Epidermal melanocyte (primary cell): ENCODE data around the gene TMEM51.

Experiments used
- DNase-seq: peaks from one replicate; pipeline ENCODE4 v3.0.0; 2011; ENCODE audit warnings: low spot score; ENCODE audit not compliant: insufficient read length

The TMEM51 gene

GRCh38 chr1:15244813-15245212 is 91.3 kb downstream of the TMEM51 start:
- no peak for DNase-seq

DNA sequence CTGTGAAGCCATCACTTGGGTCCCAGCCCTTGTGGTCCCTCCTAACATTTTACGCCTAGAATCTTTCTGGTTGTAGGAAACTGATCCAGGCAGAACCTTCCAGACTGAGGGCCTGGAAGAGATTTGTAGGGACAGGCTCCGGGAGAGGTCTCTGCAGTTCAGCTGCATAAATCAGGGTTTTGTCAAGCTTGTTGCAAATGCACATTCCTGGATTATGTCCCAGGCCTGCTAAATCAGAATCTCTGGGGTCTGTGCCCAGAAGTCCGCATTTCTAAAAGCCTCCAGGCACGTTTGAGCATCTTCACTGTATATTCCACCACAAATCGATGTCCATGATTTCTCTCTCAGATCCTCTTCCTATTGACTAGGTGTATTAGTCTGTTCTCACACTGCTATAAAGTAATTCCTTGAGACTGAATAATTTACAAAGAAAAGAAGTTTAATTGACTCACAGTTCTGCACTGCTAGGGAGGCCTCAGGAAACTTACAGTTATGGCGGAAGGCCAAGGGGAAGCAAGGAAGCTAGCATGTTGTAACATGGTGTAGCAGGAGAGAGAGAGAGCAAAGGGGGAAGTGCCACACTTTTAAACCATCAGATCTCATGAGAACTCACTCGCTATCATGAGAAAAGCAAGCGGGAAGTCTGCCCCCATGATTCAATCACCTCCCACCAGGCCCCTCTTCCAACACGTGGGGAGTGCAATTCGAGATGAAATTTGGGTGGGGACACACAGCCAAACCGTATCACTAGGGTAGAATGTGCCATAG is 92.2 kb downstream of the TMEM51 start:
- DNase-seq: no peak

- DNase-seq: no peak
Measured at GRCh38 chr1:15246960-15247614, 93.5 kb downstream of the TMEM51 start, which contains the start of gene FHAD1. FHAD1 (plus strand) TSS chr1:15247223; CDS start chr1:15251785, 4,562 bp downstream.

DNA sequence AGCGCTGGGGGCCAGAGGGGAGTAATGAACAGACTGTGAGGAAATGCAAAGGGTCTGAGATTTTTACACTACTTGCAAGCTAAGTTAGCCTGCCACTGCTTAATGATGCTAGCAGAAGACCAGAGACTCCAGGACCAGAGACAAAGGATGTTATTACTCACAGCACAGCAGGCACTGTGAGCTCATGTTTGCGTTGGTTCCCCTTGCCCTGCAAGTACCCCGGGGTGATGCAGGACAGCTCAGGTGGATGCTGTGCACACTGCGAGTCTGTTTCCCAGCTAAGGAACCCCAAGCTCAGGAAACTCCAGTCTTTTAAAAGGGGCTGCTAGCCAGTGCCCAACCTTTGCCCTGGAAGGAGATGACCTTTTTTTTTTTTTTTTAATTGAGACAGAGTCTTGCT is 94.7 kb downstream of the TMEM51 start:
- no peak for DNase-seq

DNA sequence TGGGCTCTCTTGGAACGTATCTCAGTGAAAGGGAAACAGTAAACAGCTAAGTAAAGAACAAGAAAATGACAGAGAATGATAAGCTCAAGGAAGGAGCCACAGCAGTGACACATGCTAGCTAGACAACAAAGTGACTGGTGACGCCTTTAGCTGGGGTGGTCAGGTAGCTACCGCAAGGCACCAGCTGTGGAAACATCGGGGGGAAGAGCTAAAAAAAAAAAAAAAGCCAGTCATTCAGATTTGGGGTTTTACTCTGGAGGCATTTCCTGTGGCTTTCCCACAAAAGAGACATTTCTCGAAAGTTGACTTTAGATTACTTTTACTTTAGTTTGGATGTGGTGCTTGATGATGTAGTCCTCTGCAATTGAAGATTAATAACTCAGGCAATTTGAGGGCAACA is 95.5 kb downstream of the TMEM51 start:
- DNase-seq: no peak

DNA sequence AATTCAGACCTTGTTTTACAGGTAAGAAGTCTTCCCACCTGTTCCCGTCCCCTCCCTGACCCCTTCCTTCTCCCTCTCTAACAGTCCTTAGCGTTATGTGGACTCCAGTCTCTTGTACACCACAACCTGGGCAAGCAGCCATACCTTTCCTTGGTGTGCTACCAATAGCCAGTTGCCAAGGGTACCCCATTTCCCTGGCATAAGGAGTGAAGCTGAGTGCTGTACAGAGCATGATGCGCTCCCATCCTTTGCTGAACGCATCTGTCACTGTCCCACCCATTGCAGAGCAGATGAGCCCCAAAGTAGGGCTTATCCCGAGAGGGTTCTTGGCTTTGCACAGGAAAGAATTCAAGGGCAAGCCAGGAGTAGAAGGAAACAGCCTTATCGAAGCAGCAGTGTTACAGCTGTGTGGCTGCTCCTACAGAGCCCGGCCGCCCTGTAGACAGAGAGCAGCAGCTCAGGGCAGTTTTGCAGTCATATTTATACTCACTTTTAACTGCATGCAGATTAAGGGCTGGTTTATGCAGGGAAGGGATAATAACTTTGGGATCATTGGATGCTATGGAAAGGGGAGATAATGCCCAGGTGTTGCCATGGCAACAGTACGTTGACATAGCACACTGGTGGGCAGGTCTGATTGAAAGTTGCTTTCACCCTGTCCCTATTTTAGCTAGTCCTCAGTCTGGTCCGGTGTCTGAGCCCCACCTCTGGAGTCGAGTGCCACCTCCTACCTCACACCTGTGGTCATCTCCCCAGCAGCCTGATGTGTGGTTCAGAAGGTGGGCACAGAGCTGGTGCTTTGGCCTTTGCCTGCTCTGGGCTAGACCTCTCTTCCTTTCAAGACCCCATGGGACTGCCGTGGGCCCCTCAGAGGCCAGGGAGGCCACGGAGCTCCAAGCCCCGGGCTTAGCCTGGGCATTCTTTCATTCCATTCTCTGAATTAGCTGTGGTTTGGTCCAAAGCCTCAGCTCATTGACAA is 98.6 kb downstream of the TMEM51 start:
- no peak for DNase-seq

DNA sequence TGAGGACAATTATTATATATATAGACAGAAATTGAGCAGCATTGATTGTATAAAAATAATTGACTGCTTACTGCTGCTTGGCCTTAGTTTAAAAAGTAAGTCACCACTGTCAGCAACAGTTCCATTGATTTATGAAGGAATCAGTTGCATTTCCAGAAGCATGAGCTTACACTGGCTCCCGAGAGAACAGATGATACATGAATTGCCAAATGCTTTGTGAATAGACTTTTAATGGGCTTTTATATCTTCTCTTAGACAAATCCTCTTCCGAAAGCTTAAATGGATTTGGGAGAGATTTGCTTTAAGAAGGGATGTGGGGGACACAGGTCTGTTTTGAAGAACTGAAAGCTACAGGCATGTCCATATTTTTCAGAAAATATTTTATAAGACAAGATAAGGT is 101.0 kb downstream of the TMEM51 start:
- no peak for DNase-seq

DNA sequence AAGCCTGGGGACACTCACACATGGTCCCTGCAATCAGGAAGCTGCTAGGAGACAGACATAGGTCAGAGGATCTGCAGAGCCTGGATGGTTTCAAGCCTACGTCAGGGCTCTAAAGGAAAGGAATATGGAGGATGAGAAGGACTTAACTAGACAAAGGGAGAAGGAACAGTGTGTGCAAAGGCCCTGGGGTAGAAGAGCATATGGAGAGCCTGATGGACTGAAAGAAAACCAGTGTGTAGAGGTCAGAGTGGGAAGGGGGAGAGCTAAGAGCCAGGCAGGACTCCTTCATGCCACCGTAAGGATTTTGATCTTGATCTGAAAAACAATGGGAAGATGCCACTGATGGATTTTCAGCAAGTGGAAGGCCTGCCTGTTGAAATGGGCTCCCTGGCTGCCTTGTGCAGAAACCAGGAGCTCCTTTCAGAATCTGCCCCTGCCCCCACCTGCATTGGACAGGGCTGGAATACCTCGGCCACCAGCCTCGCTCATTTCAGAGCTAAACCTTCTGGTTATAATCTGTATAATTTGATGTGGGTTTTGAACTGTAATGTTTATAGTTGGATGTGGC is 102.1 kb downstream of the TMEM51 start:
- no peak for DNase-seq

- DNase-seq: no peak
Measured at GRCh38 chr1:15256584-15256983, 103.0 kb downstream of the TMEM51 start.

- no peak for DNase-seq
Measured at GRCh38 chr1:15257309-15257708, 103.8 kb downstream of the TMEM51 start.

DNA sequence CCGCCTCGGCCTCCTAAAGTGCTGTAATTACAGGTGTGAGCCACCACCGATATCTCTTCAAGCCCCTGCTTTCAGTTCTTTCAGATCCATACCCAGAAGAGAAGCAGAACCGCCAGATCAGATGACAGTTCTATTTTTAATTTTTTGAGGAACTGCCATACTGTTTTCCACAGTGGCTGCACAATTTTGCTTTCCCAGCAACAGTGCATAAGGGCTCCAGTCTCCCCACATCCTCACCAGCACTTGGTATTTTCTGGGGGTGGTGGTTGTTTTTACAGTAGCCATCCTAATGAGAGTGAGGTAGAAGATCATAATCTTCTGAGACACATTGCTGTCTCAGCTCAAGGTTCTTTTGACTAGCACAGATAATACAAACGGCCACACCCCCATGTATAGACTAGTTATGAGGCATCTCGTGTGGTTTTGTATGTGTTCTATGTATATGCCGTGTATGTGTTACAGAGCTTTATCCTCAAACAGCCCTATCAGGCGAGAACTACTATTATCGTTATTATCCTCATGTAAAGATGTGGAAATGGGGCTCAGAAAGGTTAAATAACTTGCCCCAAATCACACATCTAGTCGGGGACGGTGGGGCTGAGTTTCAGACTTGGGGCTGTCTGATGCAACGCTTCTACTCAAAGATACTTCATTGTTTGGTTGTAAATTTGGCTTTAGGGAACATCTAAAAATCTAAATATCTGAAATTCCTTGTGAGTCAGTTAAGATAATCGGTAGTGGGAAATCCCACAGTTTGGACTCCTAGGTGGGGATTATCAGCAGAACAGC is 105.5 kb downstream of the TMEM51 start:
- no peak for DNase-seq

DNA sequence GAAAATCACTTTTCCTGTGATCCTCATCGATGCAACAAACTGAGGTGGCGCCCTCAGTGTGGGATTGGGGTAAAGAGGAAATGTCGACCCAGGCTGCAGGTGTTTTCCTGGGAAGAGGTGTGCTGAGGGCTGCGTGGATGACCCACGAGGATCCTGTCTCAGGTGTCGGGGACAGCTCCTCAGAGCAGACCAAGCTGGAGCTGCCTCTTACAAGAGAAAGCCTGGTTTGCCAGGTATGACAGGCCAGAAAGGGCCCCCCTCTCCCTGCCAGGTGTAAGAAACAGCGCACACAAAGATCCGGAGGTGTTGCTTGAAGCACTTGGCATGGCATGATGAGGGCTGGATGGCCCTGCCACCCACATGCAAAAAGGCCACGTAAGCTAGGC is 106.1 kb downstream of the TMEM51 start:
- DNase-seq: no peak

- no peak for DNase-seq
Measured at GRCh38 chr1:15260418-15261154, 107.0 kb downstream of the TMEM51 start.

GRCh38 chr1:15261155-15262002 is 107.8 kb downstream of the TMEM51 start:
- no peak for DNase-seq

DNA sequence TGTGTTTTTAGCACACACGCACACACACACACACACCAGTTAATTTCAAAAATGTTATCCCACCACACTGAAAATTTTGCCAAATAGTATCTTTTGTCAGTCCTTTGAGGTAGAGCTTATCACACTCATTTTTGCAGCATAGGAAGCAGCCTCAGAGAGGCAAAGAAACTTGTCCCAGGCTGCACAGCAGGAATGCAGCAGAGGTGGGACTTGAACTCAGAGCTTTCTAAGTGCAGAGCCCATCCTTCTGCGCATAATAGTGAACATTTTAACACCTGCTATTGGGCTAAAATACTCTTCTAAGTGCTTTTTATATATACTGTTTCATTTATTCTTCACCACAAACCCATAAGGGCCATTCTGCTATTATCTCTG is 108.4 kb downstream of the TMEM51 start:
- no peak for DNase-seq

- no peak for DNase-seq
Measured at GRCh38 chr1:15262706-15263105, 109.2 kb downstream of the TMEM51 start.

DNA sequence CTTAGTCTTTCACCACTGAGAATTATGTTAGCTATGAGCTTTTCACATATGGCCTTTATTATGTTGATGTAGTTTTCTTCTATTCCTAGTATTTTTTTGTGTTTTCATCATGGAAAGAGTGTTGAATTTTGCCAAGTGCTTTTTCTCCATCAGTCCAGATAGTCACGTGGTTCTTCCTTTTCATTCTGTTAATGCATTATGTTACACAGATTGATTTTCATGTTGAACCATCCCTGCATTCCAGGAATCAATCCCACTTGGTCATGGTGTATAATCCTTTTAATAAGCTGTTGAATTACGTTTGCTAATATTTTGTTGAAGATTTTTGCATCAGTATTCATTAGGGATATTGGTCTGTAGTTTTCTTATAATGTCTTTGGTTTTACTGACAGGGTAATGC is 111.2 kb downstream of the TMEM51 start:
- no peak for DNase-seq
